Measurements from ENCODE around the gene SH3PXD2A. TPM values are rescaled to one million over a fixed set of nuclear protein-coding genes. Genes with fewer than 3 reads are reported as not detected.

Gene SH3PXD2A
- total RNA-seq, 1 experiment from 2014 or later: 4.5 TPM

GRCh38 chr10:103713676-103714075 is 141.7 kb downstream of the SH3PXD2A start:
- no peak overlapping the region for H2BK12ac ChIP-seq (ENCODE audit: insufficient read length, low read depth, low read length)
- H3K4me1 ChIP-seq (ENCODE audit: insufficient read depth, low read length): no peaks in the 10 kb centered on the region
- H3K27ac ChIP-seq (ENCODE audit: insufficient read length, low read depth, low read length): no peak overlapping the region
- H3K27ac Mint-ChIP-seq: no peak overlapping the region; a peak in 1 of 7 replicates
- WGBS (ENCODE audit: extremely low coverage, insufficient read length, low lambda C conversion rate): no CpG with 5 or more reads among the region's 4 CpGs
- H3K14ac ChIP-seq (ENCODE audit: insufficient read depth, low read length): no peak overlapping the region
- no peak overlapping the region for H2AK5ac ChIP-seq (ENCODE audit: insufficient read length, low read length)
- no peak overlapping the region for H3K9ac ChIP-seq (ENCODE audit: extremely low read depth, insufficient read length, low read length)
- H2BK20ac ChIP-seq (ENCODE audit: low read depth, low read length, poor library complexity, severe bottlenecking): no peak overlapping the region
- H3K79me2 ChIP-seq (ENCODE audit: insufficient read depth, low read length): no peaks in the 10 kb centered on the region
- H3K23ac ChIP-seq (ENCODE audit: insufficient read length, low read depth, low read length): no peak overlapping the region
- H3K4me2 ChIP-seq (ENCODE audit: insufficient read depth, insufficient read length, low read length): no peak overlapping the region
- no peak overlapping the region for H3K4ac ChIP-seq (ENCODE audit: low read depth, low read length)
- H3K56ac ChIP-seq (ENCODE audit: insufficient read length, low read depth, low read length): no peak overlapping the region
- TF ChIP-seq CTCF (conservative IDR thresholded peaks at IDR 0.05): no peak
- no peaks in the 10 kb centered on the region for H3K79me1 ChIP-seq (ENCODE audit: insufficient read depth, low read depth, low read length, poor library complexity, severe bottlenecking)
- no peak overlapping the region for H2BK120ac ChIP-seq (ENCODE audit: low read depth, low read length, poor library complexity, severe bottlenecking)
- H3K4me1 Mint-ChIP-seq: peaks cover 10 to 22% of the 10 kb centered on the region in 2 experiments
- H2BK15ac ChIP-seq (ENCODE audit: low read depth, low read length): no peak overlapping the region
- H3K27me3 ChIP-seq (ENCODE audit: insufficient read depth, low read length): no peaks in the 10 kb centered on the region
- no peaks in the 10 kb centered on the region for H3K23me2 ChIP-seq (ENCODE audit: insufficient read length, low read depth, low read length, poor library complexity, severe bottlenecking)
- H3K36me3 Mint-ChIP-seq (ENCODE audit: insufficient read depth in 1 of 3, low read depth in 3 of 3): no peaks in the 10 kb centered on the region; a peak in 1 of 7 replicates
- no peak overlapping the region for H2BK5ac ChIP-seq (ENCODE audit: insufficient read length, low read length)
- H3T11ph ChIP-seq (ENCODE audit: low read length): no peak overlapping the region
- H3K27me3 Mint-ChIP-seq (ENCODE audit: low read depth): no peaks in the 10 kb centered on the region; the same call in 1 of the 2 replicates
- no peaks in the 10 kb centered on the region for H3K9me3 ChIP-seq (ENCODE audit: control insufficient read depth, low read depth, low read length)
- no peak overlapping the region for H3K4me3 Mint-ChIP-seq
- H4K20me1 ChIP-seq (ENCODE audit: control insufficient read depth, insufficient read depth, insufficient read length): no peaks in the 10 kb centered on the region
- H3K18ac ChIP-seq (ENCODE audit: insufficient read length, low read depth, low read length): no peak overlapping the region
- no peak for DNase-seq
- no peak overlapping the region for H4K5ac ChIP-seq (ENCODE audit: insufficient read length, low read depth, low read length)
- H4K8ac ChIP-seq (replicated peaks; ENCODE audit: insufficient read length, low read depth, low read length): no peak overlapping the region
- no peaks in the 10 kb centered on the region for H3K9me3 Mint-ChIP-seq
- no peak overlapping the region for H2AFZ ChIP-seq (ENCODE audit: low read length)
- H4K91ac ChIP-seq (ENCODE audit: insufficient read length, low read depth, low read length): no peak overlapping the region

Data from H9 (cell line).